HEK293 (cell line): Measurements from ENCODE around the gene ZC3H12C.

ENCODE experiments used
- CTCF ChIA-PET: fragments of 350-600 bp; formaldehyde crosslinking; extraction: SDS; loops from one replicate; lab custom pipeline; 2021; ENCODE audit warnings: antibody characterized with exemption; lab: Yijun Ruan, JAX
- POLR2A ChIA-PET: fragments of 300-600 bp; formaldehyde crosslinking; extraction: SDS; loops from one replicate; lab custom pipeline; 2020; ENCODE audit warnings: antibody characterized with exemption, inconsistent platforms; lab: Yijun Ruan, JAX
- H3K27ac ChIP-seq: fragments of 200-500 bp; sonication (Bioruptor generic); 2 replicates; pipeline ENCODE4 v1.5.1; 2014; ENCODE audit warnings: low read depth, low read length, control low read depth, inconsistent platforms; ENCODE audit errors: extremely low read depth
- H3K36me3 ChIP-seq, 2 experiments: fragments of 200-500 bp in 1 of 2; sonication (Bioruptor generic) in 1 of 2; 1 replicate in 1 of 2; 2 replicates in 1 of 2; pipeline ENCODE4 v1.5.1; 2014 to 2017; ENCODE audit warnings: inconsistent platforms in 2 of 2, low read length in 2 of 2; ENCODE audit not compliant: control insufficient read depth in 2 of 2, insufficient read depth in 1 of 2
- H3K4me1 ChIP-seq: fragments of 200-500 bp; sonication (Bioruptor generic); 2 replicates; pipeline ENCODE4 v1.5.1; 2014; ENCODE audit warnings: mild to moderate bottlenecking, low read length, inconsistent platforms; ENCODE audit not compliant: control insufficient read depth, insufficient read depth
- H3K4me3 ChIP-seq: 2 replicates; pipeline ENCODE4 v1.5.1; 2011; ENCODE audit warnings: low read depth, mild to moderate bottlenecking, control low read depth, low read length, moderate library complexity
- H3K9me3 ChIP-seq: fragments of 200-500 bp; sonication (Bioruptor generic); 2 replicates; pipeline ENCODE4 v1.5.1; 2014; ENCODE audit warnings: low read depth, low read length, inconsistent platforms; ENCODE audit not compliant: control insufficient read depth, insufficient read depth
- FEZF1 ChIP-seq: fragments of 450-650 bp; formaldehyde crosslinking; IDR thresholded peaks from 2 replicates; pipeline ENCODE4 v1.5.1; 2016; ENCODE audit warnings: missing biosample characterization, missing genetic modification characterization
- GLI2 ChIP-seq: fragments of 450-650 bp; formaldehyde crosslinking; IDR thresholded peaks from 2 replicates; pipeline ENCODE4; 2017; ENCODE audit warnings: missing biosample characterization, missing genetic modification characterization, low read depth, borderline replicate concordance
- MYNN ChIP-seq: fragments of 450-650 bp; formaldehyde crosslinking; IDR thresholded peaks from 2 replicates; pipeline ENCODE4 v1.5.1; 2016; ENCODE audit warnings: missing biosample characterization, missing genetic modification characterization, borderline replicate concordance
- SCRT2 ChIP-seq: fragments of 450-650 bp; formaldehyde crosslinking; IDR thresholded peaks from 2 replicates; pipeline ENCODE4 v1.5.1; 2016; ENCODE audit warnings: missing biosample characterization, missing genetic modification characterization
- TCF7L2 ChIP-seq: IDR thresholded peaks from 2 replicates; pipeline ENCODE4 v1.6.1; 2011; ENCODE audit warnings: low read depth, mild to moderate bottlenecking, inconsistent platforms, low read length, moderate library complexity, borderline replicate concordance
- TRIM28 ChIP-seq: IDR thresholded peaks from 2 replicates; pipeline ENCODE4 v1.6.1; 2011; ENCODE audit warnings: low read length, control low read depth, borderline replicate concordance
- ZBTB10 ChIP-seq: fragments of 450-650 bp; formaldehyde crosslinking; IDR thresholded peaks from 2 replicates; pipeline ENCODE4 v1.5.1; 2016; ENCODE audit warnings: missing biosample characterization, missing genetic modification characterization
- ZBTB17 ChIP-seq: fragments of 450-650 bp; formaldehyde crosslinking; IDR thresholded peaks from 2 replicates; pipeline ENCODE4 v1.5.1; 2016; ENCODE audit warnings: missing biosample characterization, missing genetic modification characterization
- ZBTB20 ChIP-seq: fragments of 450-650 bp; formaldehyde crosslinking; IDR thresholded peaks from 2 replicates; pipeline ENCODE4 v1.5.1; 2016; ENCODE audit warnings: missing biosample characterization, missing genetic modification characterization
- ZEB2 ChIP-seq: fragments of 450-650 bp; formaldehyde crosslinking; IDR thresholded peaks from 2 replicates; pipeline ENCODE4 v1.5.1; 2016; ENCODE audit warnings: missing biosample characterization, missing genetic modification characterization
- ZFP37 ChIP-seq: fragments of 450-650 bp; formaldehyde crosslinking; IDR thresholded peaks from 2 replicates; pipeline ENCODE4 v1.5.1; 2016; ENCODE audit warnings: missing biosample characterization, missing genetic modification characterization
- ZNF132 ChIP-seq: fragments of 450-650 bp; formaldehyde crosslinking; IDR thresholded peaks from 2 replicates; pipeline ENCODE4 v1.5.1; 2017; ENCODE audit warnings: missing biosample characterization, missing genetic modification characterization, borderline replicate concordance
- ZNF133 ChIP-seq: fragments of 450-650 bp; formaldehyde crosslinking; IDR thresholded peaks from 2 replicates; pipeline ENCODE4 v1.5.1; 2016; ENCODE audit warnings: missing biosample characterization, missing genetic modification characterization
- ZNF18 ChIP-seq: fragments of 450-650 bp; formaldehyde crosslinking; IDR thresholded peaks from 2 replicates; pipeline ENCODE4 v1.5.1; 2016; ENCODE audit warnings: missing biosample characterization, missing genetic modification characterization
- ZNF2 ChIP-seq: fragments of 450-650 bp; formaldehyde crosslinking; IDR thresholded peaks from 2 replicates; pipeline ENCODE4 v1.5.1; 2016; ENCODE audit warnings: missing biosample characterization, missing genetic modification characterization
- ZNF202 ChIP-seq: fragments of 450-650 bp; formaldehyde crosslinking; IDR thresholded peaks from 2 replicates; pipeline ENCODE4 v1.5.1; 2016; ENCODE audit warnings: missing biosample characterization, missing genetic modification characterization, borderline replicate concordance
- ZNF23 ChIP-seq: fragments of 450-650 bp; formaldehyde crosslinking; IDR thresholded peaks from 2 replicates; pipeline ENCODE4 v1.5.1; 2016; ENCODE audit warnings: missing biosample characterization, missing genetic modification characterization, borderline replicate concordance
- ZNF302 ChIP-seq: fragments of 450-650 bp; formaldehyde crosslinking; IDR thresholded peaks from 2 replicates; pipeline ENCODE4 v1.5.1; 2016; ENCODE audit warnings: missing biosample characterization, missing genetic modification characterization, low read depth
- ZNF354C ChIP-seq: fragments of 450-650 bp; formaldehyde crosslinking; IDR thresholded peaks from 2 replicates; pipeline ENCODE4 v1.5.1; 2016; ENCODE audit warnings: missing biosample characterization, missing genetic modification characterization, low read depth, borderline replicate concordance
- ZNF423 ChIP-seq: fragments of 450-650 bp; formaldehyde crosslinking; IDR thresholded peaks from 2 replicates; pipeline ENCODE4 v1.5.1; 2016; ENCODE audit warnings: missing biosample characterization, missing genetic modification characterization
- ZNF501 ChIP-seq: fragments of 450-650 bp; formaldehyde crosslinking; IDR thresholded peaks from 2 replicates; pipeline ENCODE4 v1.5.1; 2016; ENCODE audit warnings: missing biosample characterization, missing genetic modification characterization
- ZNF529 ChIP-seq: fragments of 450-650 bp; formaldehyde crosslinking; IDR thresholded peaks from 2 replicates; pipeline ENCODE4 v1.5.1; 2017; ENCODE audit warnings: missing genetic modification characterization, missing biosample characterization; ENCODE audit not compliant: insufficient replicate concordance
- ZNF626 ChIP-seq: fragments of 450-650 bp; sonication (Bioruptor Pico); formaldehyde crosslinking; IDR thresholded peaks from 2 replicates; pipeline ENCODE4 v1.5.1; 2018; ENCODE audit warnings: missing biosample characterization, missing genetic modification characterization, inconsistent platforms
- ZNF768 ChIP-seq: fragments of 450-650 bp; formaldehyde crosslinking; IDR thresholded peaks from 2 replicates; pipeline ENCODE4 v1.5.1; 2018; ENCODE audit warnings: missing biosample characterization, mild to moderate bottlenecking, missing genetic modification characterization
- ZSCAN18 ChIP-seq: fragments of 450-650 bp; formaldehyde crosslinking; IDR thresholded peaks from 2 replicates; pipeline ENCODE4 v1.5.1; 2016; ENCODE audit warnings: missing biosample characterization, missing genetic modification characterization
- TF ChIP-seq, protein P1 (sequence below): fragments of 450-650 bp; formaldehyde crosslinking; IDR thresholded peaks from 2 replicates; pipeline ENCODE4 v1.5.1; 2017; ENCODE audit warnings: missing biosample characterization, missing genetic modification characterization
- TF ChIP-seq, protein P2 (sequence below): fragments of 450-650 bp; formaldehyde crosslinking; IDR thresholded peaks from 2 replicates; pipeline ENCODE4 v1.5.1; 2016; ENCODE audit warnings: missing biosample characterization, missing genetic modification characterization

ZC3H12C gene

GRCh38 chr11:110128161-110128560, 35.0 kb downstream of the ZC3H12C start (continued):
- TF ChIP-seq, protein P1, sequence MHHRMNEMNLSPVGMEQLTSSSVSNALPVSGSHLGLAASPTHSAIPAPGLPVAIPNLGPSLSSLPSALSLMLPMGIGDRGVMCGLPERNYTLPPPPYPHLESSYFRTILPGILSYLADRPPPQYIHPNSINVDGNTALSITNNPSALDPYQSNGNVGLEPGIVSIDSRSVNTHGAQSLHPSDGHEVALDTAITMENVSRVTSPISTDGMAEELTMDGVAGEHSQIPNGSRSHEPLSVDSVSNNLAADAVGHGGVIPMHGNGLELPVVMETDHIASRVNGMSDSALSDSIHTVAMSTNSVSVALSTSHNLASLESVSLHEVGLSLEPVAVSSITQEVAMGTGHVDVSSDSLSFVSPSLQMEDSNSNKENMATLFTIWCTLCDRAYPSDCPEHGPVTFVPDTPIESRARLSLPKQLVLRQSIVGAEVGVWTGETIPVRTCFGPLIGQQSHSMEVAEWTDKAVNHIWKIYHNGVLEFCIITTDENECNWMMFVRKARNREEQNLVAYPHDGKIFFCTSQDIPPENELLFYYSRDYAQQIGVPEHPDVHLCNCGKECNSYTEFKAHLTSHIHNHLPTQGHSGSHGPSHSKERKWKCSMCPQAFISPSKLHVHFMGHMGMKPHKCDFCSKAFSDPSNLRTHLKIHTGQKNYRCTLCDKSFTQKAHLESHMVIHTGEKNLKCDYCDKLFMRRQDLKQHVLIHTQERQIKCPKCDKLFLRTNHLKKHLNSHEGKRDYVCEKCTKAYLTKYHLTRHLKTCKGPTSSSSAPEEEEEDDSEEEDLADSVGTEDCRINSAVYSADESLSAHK (tag by site-specific recombination): peak; percentile 67
- TF ChIP-seq ZBTB17 (tag by site-specific recombination) (no peak), TRIM28 (0 out of 2 replicates have a peak, but pooled peaks have one; percentile 42)

DNA sequence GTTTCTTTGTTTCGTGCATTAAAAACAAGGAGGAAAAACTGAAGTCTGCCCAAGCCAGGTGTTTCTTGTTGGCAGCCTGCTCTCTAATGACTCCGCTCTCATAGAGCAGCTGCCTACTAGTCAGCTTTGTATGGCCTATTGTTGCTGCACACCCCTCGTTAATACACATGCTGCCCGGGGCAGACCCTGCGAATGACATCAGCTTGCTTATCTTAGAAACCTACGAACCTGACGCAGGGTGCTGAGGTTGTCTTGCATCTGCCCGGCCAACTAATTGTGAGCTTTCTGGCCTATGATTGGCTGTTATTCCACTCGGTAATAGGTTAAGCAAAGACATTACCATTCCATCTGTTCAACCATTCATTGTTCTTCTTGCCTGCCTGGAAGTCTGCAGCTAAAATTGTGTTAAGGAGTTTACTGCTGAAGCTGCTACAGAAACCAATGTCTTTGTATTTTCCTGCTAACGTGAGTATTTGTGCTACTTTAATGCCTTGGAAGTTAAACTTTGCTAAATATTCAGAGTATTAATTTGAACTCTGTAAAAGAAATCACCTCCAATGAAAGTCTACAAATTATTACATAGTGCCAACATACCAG, 37.5 kb downstream of the ZC3H12C start:
- no peaks in the 10 kb centered on the region for H3K36me3 ChIP-seq
- H3K9me3 ChIP-seq: no peaks in the 10 kb centered on the region
- POLR2A ChIA-PET: interaction anchor here (0.6 to 1.3 kb wide), 5 partner anchors 15 to 232 kb away, joined by 3 to 8 read pairs (median 3); partner anchors contain the start of gene ZC3H12C
- CTCF ChIA-PET: interaction anchor here (0.6 to 1.6 kb wide), 3 partner anchors 44 to 301 kb away, joined by 3 to 8 read pairs (median 3); no protein-coding TSS in a partner anchor
- H3K27ac ChIP-seq: no peak overlapping the region
- H3K4me3 ChIP-seq: no peak overlapping the region
- peaks cover 11% of the 10 kb centered on the region; the same call in 1 of the 2 replicates for H3K4me1 ChIP-seq
- no peak for TF ChIP-seq TCF7L2
- TF ChIP-seq ZNF501 (tag by site-specific recombination): no peak
- TF ChIP-seq ZNF202 (tag by site-specific recombination): no peak
- no peak for TF ChIP-seq ZNF23 (tag by site-specific recombination)
- no peak for TF ChIP-seq GLI2 (tag by site-specific recombination)
- no peak for TF ChIP-seq ZFP37
- TF ChIP-seq FEZF1 (tag by site-specific recombination): no peak; the same call in 1 of the 2 replicates
- no peak for TF ChIP-seq ZNF529 (tag by site-specific recombination)
- TF ChIP-seq ZSCAN18: no peak
- TF ChIP-seq ZNF423: no peak
- TF ChIP-seq ZEB2 (tag by site-specific recombination): 0 out of 2 replicates have a peak, but pooled peaks have one; percentile 43
- TF ChIP-seq, protein P2, sequence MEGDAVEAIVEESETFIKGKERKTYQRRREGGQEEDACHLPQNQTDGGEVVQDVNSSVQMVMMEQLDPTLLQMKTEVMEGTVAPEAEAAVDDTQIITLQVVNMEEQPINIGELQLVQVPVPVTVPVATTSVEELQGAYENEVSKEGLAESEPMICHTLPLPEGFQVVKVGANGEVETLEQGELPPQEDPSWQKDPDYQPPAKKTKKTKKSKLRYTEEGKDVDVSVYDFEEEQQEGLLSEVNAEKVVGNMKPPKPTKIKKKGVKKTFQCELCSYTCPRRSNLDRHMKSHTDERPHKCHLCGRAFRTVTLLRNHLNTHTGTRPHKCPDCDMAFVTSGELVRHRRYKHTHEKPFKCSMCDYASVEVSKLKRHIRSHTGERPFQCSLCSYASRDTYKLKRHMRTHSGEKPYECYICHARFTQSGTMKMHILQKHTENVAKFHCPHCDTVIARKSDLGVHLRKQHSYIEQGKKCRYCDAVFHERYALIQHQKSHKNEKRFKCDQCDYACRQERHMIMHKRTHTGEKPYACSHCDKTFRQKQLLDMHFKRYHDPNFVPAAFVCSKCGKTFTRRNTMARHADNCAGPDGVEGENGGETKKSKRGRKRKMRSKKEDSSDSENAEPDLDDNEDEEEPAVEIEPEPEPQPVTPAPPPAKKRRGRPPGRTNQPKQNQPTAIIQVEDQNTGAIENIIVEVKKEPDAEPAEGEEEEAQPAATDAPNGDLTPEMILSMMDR (tag by site-specific recombination): no peak
- no peak for TF ChIP-seq ZNF132 (tag by site-specific recombination)
- TF ChIP-seq ZBTB20 (tag by site-specific recombination): no peak
- TF ChIP-seq ZNF302 (tag by site-specific recombination): no peak
- no peak for TF ChIP-seq ZNF626
- no peak for TF ChIP-seq MYNN (tag by site-specific recombination)
- peak; percentile 46; the same call in 1 of the 2 replicates for TF ChIP-seq SCRT2
- TF ChIP-seq ZNF18 (tag by site-specific recombination): no peak
- TF ChIP-seq ZNF2 (tag by site-specific recombination): no peak
- no peak for TF ChIP-seq ZBTB10 (tag by site-specific recombination)
- no peak for TF ChIP-seq ZNF354C (tag by site-specific recombination)
- TF ChIP-seq ZNF133: no peak
- no peak for TF ChIP-seq ZNF768 (tag by site-specific recombination)
